Peyer's patch (tissue), 4 donors: Measurements from ENCODE around the gene SERPINB5.
A peak's percentile ranks its signal among the peaks of the same experiment; 100 is the strongest.

ENCODE experiments used
- CTCF ChIP-seq, 6 experiments: fragments of 450-650 bp in 4 of 6; fragments of 200-600 bp in 2 of 6; sonication (generic) in 1 of 6; IDR thresholded peaks; one replicate each; pipeline ENCODE4 v1.5.1; 2017 to 2019; ENCODE audit warnings: antibody characterized with exemption in 6 of 6, mild to moderate bottlenecking in 3 of 6, moderate library complexity in 1 of 6
- POLR2A ChIP-seq, 2 donors: fragments of 450-650 bp; IDR thresholded peaks; one replicate each; pipeline ENCODE4 v1.5.1; 2017; ENCODE audit warnings: antibody characterized with exemption in 2 of 2, mild to moderate bottlenecking in 2 of 2, moderate library complexity in 2 of 2

DNA sequence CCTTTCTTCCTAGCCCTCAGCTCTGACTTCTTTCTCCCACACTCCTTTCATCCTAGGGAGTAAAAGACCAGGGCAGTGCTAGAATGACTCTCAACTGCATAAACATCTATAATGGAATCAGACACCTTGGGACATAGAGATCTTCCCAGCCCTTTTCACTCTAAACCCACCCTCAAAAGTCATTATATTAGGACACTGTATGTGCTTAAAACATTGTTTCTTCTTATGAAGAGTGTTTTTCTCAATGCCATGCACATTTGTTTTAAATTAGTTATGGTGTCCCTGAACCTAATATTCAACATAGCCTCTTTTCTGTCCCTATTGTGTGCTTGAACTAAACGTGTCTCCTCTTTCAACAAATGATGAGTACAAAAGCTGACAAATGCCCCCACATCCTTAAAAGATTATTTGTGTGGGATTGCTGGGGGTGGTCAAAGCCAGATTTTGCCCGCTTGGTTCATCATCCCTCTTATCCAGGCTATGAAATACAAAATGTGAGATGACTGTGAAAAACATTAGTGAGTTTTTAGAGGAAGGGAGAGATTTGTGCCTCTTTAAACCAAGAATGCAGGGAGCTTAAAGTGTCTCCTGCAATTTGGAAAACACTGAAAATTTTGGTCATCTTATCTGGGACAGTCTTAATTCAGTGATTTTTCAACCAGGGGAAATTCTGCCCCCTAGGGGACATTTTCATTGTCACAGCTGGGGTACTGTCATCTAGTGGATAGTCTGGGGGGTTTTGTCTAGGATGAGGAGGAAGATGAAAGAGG lies 29.0 kb downstream of the SERPINB5 start:
- peak in 5 of 6 experiments; percentile 33 to 62 (median 60) for TF ChIP-seq CTCF (IDR thresholded peaks at IDR 0.05)
- no peak for TF ChIP-seq POLR2A (IDR thresholded peaks at IDR 0.05)
